Neural progenitor cell (in vitro differentiated cells): ENCODE measurements around the gene RGS6.
"Not testable (repeated sequence)": the region's sequence is repeated elsewhere in the genome, so short reads cannot be mapped to it uniquely, and the experiment has no call there.

ENCODE experiments used
- EZH2 ChIP-seq: fragments of 200-600 bp; sonication (generic); IDR thresholded peaks from 2 replicates; pipeline ENCODE4 v1.6.1; 2017; ENCODE audit warnings: antibody characterized with exemption, mild to moderate bottlenecking, moderate library complexity
- TF ChIP-seq, protein P1 (sequence below): fragments of 200-600 bp; sonication (generic); IDR thresholded peaks from 2 replicates; pipeline ENCODE4 v1.5.1; 2017; ENCODE audit warnings: antibody characterized with exemption, mild to moderate bottlenecking

DNA sequence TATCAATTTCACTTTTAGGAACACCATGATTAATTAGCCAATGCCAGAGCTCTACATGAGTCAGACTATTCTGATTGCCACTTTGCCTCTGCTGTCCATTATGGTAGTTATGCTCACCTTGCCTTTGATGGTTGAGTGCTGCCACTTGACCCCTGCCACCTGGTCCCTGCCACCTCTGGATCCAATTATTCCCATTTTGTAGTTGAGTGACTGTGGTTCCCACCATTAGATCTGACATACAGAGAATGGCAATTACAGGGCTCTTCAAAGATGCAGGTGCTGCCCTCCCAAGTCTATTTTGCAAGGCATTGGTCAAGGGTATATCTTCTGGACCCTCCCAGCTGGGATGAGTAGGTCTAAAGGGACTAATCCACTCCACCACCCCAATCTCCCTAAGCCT is 8.3 kb downstream of the RGS6 start:
- TF ChIP-seq, protein P1, sequence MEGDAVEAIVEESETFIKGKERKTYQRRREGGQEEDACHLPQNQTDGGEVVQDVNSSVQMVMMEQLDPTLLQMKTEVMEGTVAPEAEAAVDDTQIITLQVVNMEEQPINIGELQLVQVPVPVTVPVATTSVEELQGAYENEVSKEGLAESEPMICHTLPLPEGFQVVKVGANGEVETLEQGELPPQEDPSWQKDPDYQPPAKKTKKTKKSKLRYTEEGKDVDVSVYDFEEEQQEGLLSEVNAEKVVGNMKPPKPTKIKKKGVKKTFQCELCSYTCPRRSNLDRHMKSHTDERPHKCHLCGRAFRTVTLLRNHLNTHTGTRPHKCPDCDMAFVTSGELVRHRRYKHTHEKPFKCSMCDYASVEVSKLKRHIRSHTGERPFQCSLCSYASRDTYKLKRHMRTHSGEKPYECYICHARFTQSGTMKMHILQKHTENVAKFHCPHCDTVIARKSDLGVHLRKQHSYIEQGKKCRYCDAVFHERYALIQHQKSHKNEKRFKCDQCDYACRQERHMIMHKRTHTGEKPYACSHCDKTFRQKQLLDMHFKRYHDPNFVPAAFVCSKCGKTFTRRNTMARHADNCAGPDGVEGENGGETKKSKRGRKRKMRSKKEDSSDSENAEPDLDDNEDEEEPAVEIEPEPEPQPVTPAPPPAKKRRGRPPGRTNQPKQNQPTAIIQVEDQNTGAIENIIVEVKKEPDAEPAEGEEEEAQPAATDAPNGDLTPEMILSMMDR, result not testable (repeated sequence)
- TF ChIP-seq EZH2, result not testable (repeated sequence)
